Liver (tissue), 9 donors: ENCODE measurements around the gene S100PBP. TPM values are rescaled to one million over a fixed set of nuclear protein-coding genes. Genes with fewer than 3 reads are reported as not detected.

Source experiments
- DNase-seq: peaks from one replicate; pipeline ENCODE4 v3.0.0-alpha.2; 2017; ENCODE audit warnings: low spot score
- H3K27ac ChIP-seq, 2 donors: one replicate each; pipeline ENCODE4 v1.7.0; 2013; ENCODE audit warnings: inconsistent platforms in 2 of 2, low read length in 2 of 2, control low read depth in 1 of 2, low read depth in 1 of 2, mild to moderate bottlenecking in 1 of 2
- H3K27me3 ChIP-seq, 4 donors: one replicate each; pipeline versions ENCODE4 v1.6.1 to v1.7.0; 2013; ENCODE audit warnings: low read length in 3 of 4, inconsistent platforms in 1 of 4, mild to moderate bottlenecking in 1 of 4, moderate library complexity in 1 of 4; ENCODE audit not compliant: control insufficient read depth in 4 of 4, insufficient read depth in 4 of 4
- H3K36me3 ChIP-seq, 4 donors: one replicate each; pipeline versions ENCODE4 v1.6.1 to v1.7.0; 2013; ENCODE audit warnings: low read length in 3 of 4, mild to moderate bottlenecking in 3 of 4, low read depth in 1 of 4, moderate library complexity in 1 of 4; ENCODE audit not compliant: control insufficient read depth in 4 of 4, insufficient read depth in 3 of 4
- H3K4me1 ChIP-seq, 4 donors: one replicate each; pipeline versions ENCODE4 v1.6.1 to v1.7.0; 2013; ENCODE audit warnings: low read length in 3 of 4, mild to moderate bottlenecking in 3 of 4, moderate library complexity in 1 of 4; ENCODE audit not compliant: control insufficient read depth in 4 of 4, insufficient read depth in 4 of 4
- H3K4me3 ChIP-seq, 3 donors: one replicate each; pipeline versions ENCODE4 v1.6.1 to v1.7.0; 2013; ENCODE audit warnings: low read length in 3 of 3, control low read depth in 1 of 3, low read depth in 1 of 3, mild to moderate bottlenecking in 1 of 3
- H3K9ac ChIP-seq, 2 donors: one replicate each; pipeline ENCODE4 v1.7.0; 2013; ENCODE audit warnings: low read length in 2 of 2, mild to moderate bottlenecking in 2 of 2, moderate library complexity in 2 of 2, control low read depth in 1 of 2, low read depth in 1 of 2
- H3K9me3 ChIP-seq, 4 donors: one replicate each; pipeline versions ENCODE4 v1.6.1 to v1.7.0; 2013; ENCODE audit warnings: low read length in 3 of 4; ENCODE audit not compliant: control insufficient read depth in 4 of 4
- EGR1 ChIP-seq, 2 donors: IDR thresholded peaks; 2 replicates each; pipeline ENCODE4 v1.6.1; 2016 to 2018; ENCODE audit warnings: antibody characterized with exemption in 2 of 2, low read depth in 2 of 2
- FOXA1 ChIP-seq: IDR thresholded peaks from 2 replicates; pipeline ENCODE4 v1.6.1; 2016; ENCODE audit warnings: antibody characterized with exemption
- FOXA2 ChIP-seq: IDR thresholded peaks from 2 replicates; pipeline ENCODE4 v1.6.1; 2016; ENCODE audit warnings: antibody characterized with exemption
- GABPA ChIP-seq, 2 donors: IDR thresholded peaks in 1 of 2; conservative IDR thresholded peaks in 1 of 2; 2 replicates each; pipeline ENCODE4 v1.6.1; 2016; ENCODE audit warnings: antibody characterized with exemption in 2 of 2, mild to moderate bottlenecking in 1 of 2, moderate library complexity in 1 of 2
- HNF4A ChIP-seq, 2 donors: conservative IDR thresholded peaks; 2 replicates each; pipeline ENCODE4 v1.6.1; 2016; ENCODE audit warnings: antibody characterized with exemption in 2 of 2, mild to moderate bottlenecking in 2 of 2
- HNF4G ChIP-seq: IDR thresholded peaks from 2 replicates; pipeline ENCODE4 v1.6.1; 2016; ENCODE audit warnings: antibody characterized with exemption
- JUND ChIP-seq, 2 donors: IDR thresholded peaks; 2 replicates each; pipeline ENCODE4 v1.6.1; 2016; ENCODE audit warnings: antibody characterized with exemption in 2 of 2
- NR2F2 ChIP-seq: IDR thresholded peaks from 2 replicates; pipeline ENCODE4 v1.6.1; 2016; ENCODE audit warnings: antibody characterized with exemption
- RAD21 ChIP-seq, 2 donors: IDR thresholded peaks; 2 replicates each; pipeline ENCODE4 v1.6.1; 2016; ENCODE audit warnings: antibody characterized with exemption in 2 of 2, mild to moderate bottlenecking in 2 of 2
- REST ChIP-seq: IDR thresholded peaks from 2 replicates; pipeline ENCODE4 v1.6.1; 2016; ENCODE audit warnings: antibody characterized with exemption, mild to moderate bottlenecking
- RXRA ChIP-seq, 2 donors: IDR thresholded peaks; 2 replicates each; pipeline ENCODE4 v1.6.1; 2017 to 2018; ENCODE audit warnings: antibody characterized with exemption in 2 of 2, mild to moderate bottlenecking in 1 of 2
- SP1 ChIP-seq: IDR thresholded peaks from 2 replicates; pipeline ENCODE4 v1.6.1; 2018; ENCODE audit warnings: antibody characterized with exemption, mild to moderate bottlenecking
- TAF1 ChIP-seq: conservative IDR thresholded peaks from 2 replicates; pipeline ENCODE4 v1.6.1; 2016; ENCODE audit warnings: antibody characterized with exemption, mild to moderate bottlenecking
- YY1 ChIP-seq: IDR thresholded peaks from 2 replicates; pipeline ENCODE4 v1.6.1; 2016; ENCODE audit warnings: antibody characterized with exemption, mild to moderate bottlenecking
- WGBS: extraction: QIAGEN DNeasy Blood & Tissue Kit; methylation state at CpG from one replicate; pipeline ENCODE4 v1.1.7; 2013; 5-methylcytosine and 5-hydroxymethylcytosine counted together
- polyA plus RNA-seq, 2 donors: library from polyadenylated mRNA; stranded (reverse) in 1 of 2; unstranded in 1 of 2; fragments of 200-250 nt in 1 of 2; fragments of >200 nt in 1 of 2; fragmentation: Nextera tagmentation in 1 of 2; extraction: Ambion mirVana in 1 of 2; gene quantifications; one replicate each; pipeline versions ENCODE4 v1.2.1 to v1.2.3, GENCODE V29; 2013 to 2015
- total RNA-seq, 2 donors: library from RNA; depleted of rRNA; stranded (reverse); fragments of >200 nt; gene quantifications; one replicate each; pipeline ENCODE4 v1.2.3, GENCODE V29; 2014
- TF ChIP-seq, protein P1 (sequence below): IDR thresholded peaks from 2 replicates; pipeline ENCODE4 v1.6.1; 2016; ENCODE audit warnings: antibody characterized with exemption
- TF ChIP-seq, protein P2 (sequence below): fragments of 150-350 bp; IDR thresholded peaks from 2 replicates; pipeline ENCODE4 v1.5.1; 2017; ENCODE audit warnings: improper control_type of control experiment, low read depth, low read length; ENCODE audit not compliant: missing input control
- TF ChIP-seq, protein P3 (sequence below): IDR thresholded peaks from 2 replicates; pipeline ENCODE4 v1.6.1; 2016; ENCODE audit warnings: antibody characterized with exemption
- donor health status: healthy.
- donor health status: healthy.
- donor health status: healthy.
- donor health status: healthy.
- donor health status: healthy.

S100PBP gene
- total and polyA plus RNA-seq, 4 donors, result 1.9 to 24.8 (median 11.1) TPM

- Histone ChIP-seq H3K4me3 (no peak overlapping the region), H3K9me3 (no peaks in the 10 kb centered on the region), H3K36me3 (peaks cover 30 to 81% (median 57%) of the 10 kb centered on the region in 4 donors), H3K9ac (no peak overlapping the region), H3K4me1 (no peaks in the 10 kb centered on the region), H3K27me3 (no peaks in the 10 kb centered on the region), H3K27ac (no peak overlapping the region)
- TF ChIP-seq SP1, result no peak
- TF ChIP-seq EGR1 (IDR thresholded peaks at IDR 0.05; ENCODE audit: low read depth in 2 of 2), result no peak
- no peak for TF ChIP-seq NR2F2
- no peak for TF ChIP-seq RXRA (IDR thresholded peaks at IDR 0.05)
- TF ChIP-seq, protein P1, sequence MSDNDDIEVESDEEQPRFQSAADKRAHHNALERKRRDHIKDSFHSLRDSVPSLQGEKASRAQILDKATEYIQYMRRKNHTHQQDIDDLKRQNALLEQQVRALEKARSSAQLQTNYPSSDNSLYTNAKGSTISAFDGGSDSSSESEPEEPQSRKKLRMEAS, result no peak
- no peak for TF ChIP-seq FOXA1
- TF ChIP-seq GABPA (IDR thresholded peaks at IDR 0.05 in 1 of 2, conservative IDR thresholded peaks at IDR 0.05 in 1 of 2), result no peak
- no peak for TF ChIP-seq REST
- no peak for TF ChIP-seq HNF4G
- no peak for TF ChIP-seq RAD21 (IDR thresholded peaks at IDR 0.05)
- TF ChIP-seq HNF4A (conservative IDR thresholded peaks at IDR 0.05), result no peak
- no peak for TF ChIP-seq JUND (IDR thresholded peaks at IDR 0.05)
- TF ChIP-seq YY1, result no peak
- TF ChIP-seq, protein P2, sequence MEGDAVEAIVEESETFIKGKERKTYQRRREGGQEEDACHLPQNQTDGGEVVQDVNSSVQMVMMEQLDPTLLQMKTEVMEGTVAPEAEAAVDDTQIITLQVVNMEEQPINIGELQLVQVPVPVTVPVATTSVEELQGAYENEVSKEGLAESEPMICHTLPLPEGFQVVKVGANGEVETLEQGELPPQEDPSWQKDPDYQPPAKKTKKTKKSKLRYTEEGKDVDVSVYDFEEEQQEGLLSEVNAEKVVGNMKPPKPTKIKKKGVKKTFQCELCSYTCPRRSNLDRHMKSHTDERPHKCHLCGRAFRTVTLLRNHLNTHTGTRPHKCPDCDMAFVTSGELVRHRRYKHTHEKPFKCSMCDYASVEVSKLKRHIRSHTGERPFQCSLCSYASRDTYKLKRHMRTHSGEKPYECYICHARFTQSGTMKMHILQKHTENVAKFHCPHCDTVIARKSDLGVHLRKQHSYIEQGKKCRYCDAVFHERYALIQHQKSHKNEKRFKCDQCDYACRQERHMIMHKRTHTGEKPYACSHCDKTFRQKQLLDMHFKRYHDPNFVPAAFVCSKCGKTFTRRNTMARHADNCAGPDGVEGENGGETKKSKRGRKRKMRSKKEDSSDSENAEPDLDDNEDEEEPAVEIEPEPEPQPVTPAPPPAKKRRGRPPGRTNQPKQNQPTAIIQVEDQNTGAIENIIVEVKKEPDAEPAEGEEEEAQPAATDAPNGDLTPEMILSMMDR, result no peak
- TF ChIP-seq FOXA2, result no peak
- 94% methylated on average over 5 of the region's 5 CpGs for WGBS
- DNase-seq, result no peak
Observed at GRCh38 chr1:32779242-32779641, 38.2 kb upstream of the S100PBP start.

DNA sequence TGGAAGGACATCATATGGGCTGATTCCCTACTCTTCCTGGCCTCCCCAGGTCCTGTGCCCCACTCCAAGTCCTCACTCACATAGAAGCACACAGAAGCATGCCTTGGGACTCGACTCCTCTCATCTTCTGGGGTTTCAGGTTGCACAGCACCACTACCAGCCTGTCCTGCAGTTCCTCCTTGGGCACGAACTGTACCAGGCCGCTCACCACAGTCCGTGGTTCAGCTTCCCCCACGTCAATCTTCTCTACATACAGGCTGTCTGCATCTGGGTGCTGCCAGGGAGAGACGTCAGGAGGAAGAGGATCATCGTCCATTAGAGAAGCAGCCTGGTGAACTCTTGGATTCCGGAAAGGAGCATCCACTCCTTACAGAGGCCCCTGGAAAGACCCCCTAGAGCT lies 37.4 kb upstream of the S100PBP start:
- TF ChIP-seq HNF4A (conservative IDR thresholded peaks at IDR 0.05), result no peak
- TF ChIP-seq, protein P1, result no peak
- TF ChIP-seq RXRA (IDR thresholded peaks at IDR 0.05), result no peak
- TF ChIP-seq GABPA (IDR thresholded peaks at IDR 0.05 in 1 of 2, conservative IDR thresholded peaks at IDR 0.05 in 1 of 2), result no peak
- no peak for TF ChIP-seq RAD21 (IDR thresholded peaks at IDR 0.05)
- no peak for TF ChIP-seq FOXA1
- no peak for TF ChIP-seq TAF1
- no peak for TF ChIP-seq JUND (IDR thresholded peaks at IDR 0.05)
- TF ChIP-seq, protein P2, result no peak
- TF ChIP-seq, protein P3, sequence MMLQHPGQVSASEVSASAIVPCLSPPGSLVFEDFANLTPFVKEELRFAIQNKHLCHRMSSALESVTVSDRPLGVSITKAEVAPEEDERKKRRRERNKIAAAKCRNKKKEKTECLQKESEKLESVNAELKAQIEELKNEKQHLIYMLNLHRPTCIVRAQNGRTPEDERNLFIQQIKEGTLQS, result no peak
- TF ChIP-seq FOXA2, result no peak
- TF ChIP-seq REST, result no peak
- no peak for DNase-seq
- H3K27me3 ChIP-seq, result no peaks in the 10 kb centered on the region
- H3K9me3 ChIP-seq, result no peaks in the 10 kb centered on the region
- H3K9ac ChIP-seq, result no peak overlapping the region
- WGBS, result 95% methylated on average over 8 of the region's 8 CpGs
- H3K36me3 ChIP-seq, result peaks cover 32 to 81% (median 59%) of the 10 kb centered on the region in 4 donors
- no peak overlapping the region for H3K27ac ChIP-seq
- no peaks in the 10 kb centered on the region for H3K4me1 ChIP-seq
- H3K4me3 ChIP-seq, result no peak overlapping the region
